Parathyroid adenoma (tissue), 2 donors: ENCODE data around the gene ATP5IF1.

ENCODE experiments used
- H2AFZ ChIP-seq: fragments of 300-600 bp; sonication (generic); one replicate; pipeline ENCODE4 v1.7.0; 2017; ENCODE audit warnings: antibody characterized with exemption, mild to moderate bottlenecking
- H3K27ac ChIP-seq: fragments of 300-600 bp; sonication (generic); one replicate; pipeline ENCODE4 v1.7.0; 2017
- H3K27me3 ChIP-seq: fragments of 300-600 bp; sonication (generic); one replicate; pipeline ENCODE4 v1.7.0; 2017; ENCODE audit warnings: low read length; ENCODE audit not compliant: control insufficient read depth, insufficient read depth
- H3K36me3 ChIP-seq: fragments of 300-600 bp; sonication (generic); one replicate; pipeline ENCODE4 v1.7.0; 2017; ENCODE audit warnings: low read length; ENCODE audit not compliant: control insufficient read depth, insufficient read depth
- H3K4me1 ChIP-seq: fragments of 300-600 bp; sonication (generic); one replicate; pipeline ENCODE4 v1.7.0; 2017; ENCODE audit warnings: control low read depth
- H3K4me2 ChIP-seq: fragments of 300-600 bp; sonication (generic); one replicate; pipeline ENCODE4 v1.7.0; 2017; ENCODE audit warnings: low read length
- H3K4me3 ChIP-seq: fragments of 300-600 bp; sonication (generic); one replicate; pipeline ENCODE4 v1.7.0; 2017; ENCODE audit warnings: low read depth, low read length
- H3K79me2 ChIP-seq: fragments of 300-600 bp; sonication (generic); one replicate; pipeline ENCODE4 v1.7.0; 2017; ENCODE audit warnings: control low read depth
- H3K9ac ChIP-seq: fragments of 300-600 bp; sonication (generic); one replicate; pipeline ENCODE4 v1.7.0; 2017; ENCODE audit warnings: mild to moderate bottlenecking
- H3K9me3 ChIP-seq: fragments of 300-600 bp; sonication (generic); one replicate; pipeline ENCODE4 v1.7.0; 2017; ENCODE audit warnings: low read length; ENCODE audit not compliant: control insufficient read depth
- TF ChIP-seq, protein P1 (sequence below): fragments of 300-600 bp; sonication (generic); IDR thresholded peaks from one replicate; pipeline ENCODE4 v1.7.0; 2017; ENCODE audit warnings: antibody characterized with exemption, mild to moderate bottlenecking
- donor health status: primary hyperparathyroidism.

ATP5IF1 gene

DNA sequence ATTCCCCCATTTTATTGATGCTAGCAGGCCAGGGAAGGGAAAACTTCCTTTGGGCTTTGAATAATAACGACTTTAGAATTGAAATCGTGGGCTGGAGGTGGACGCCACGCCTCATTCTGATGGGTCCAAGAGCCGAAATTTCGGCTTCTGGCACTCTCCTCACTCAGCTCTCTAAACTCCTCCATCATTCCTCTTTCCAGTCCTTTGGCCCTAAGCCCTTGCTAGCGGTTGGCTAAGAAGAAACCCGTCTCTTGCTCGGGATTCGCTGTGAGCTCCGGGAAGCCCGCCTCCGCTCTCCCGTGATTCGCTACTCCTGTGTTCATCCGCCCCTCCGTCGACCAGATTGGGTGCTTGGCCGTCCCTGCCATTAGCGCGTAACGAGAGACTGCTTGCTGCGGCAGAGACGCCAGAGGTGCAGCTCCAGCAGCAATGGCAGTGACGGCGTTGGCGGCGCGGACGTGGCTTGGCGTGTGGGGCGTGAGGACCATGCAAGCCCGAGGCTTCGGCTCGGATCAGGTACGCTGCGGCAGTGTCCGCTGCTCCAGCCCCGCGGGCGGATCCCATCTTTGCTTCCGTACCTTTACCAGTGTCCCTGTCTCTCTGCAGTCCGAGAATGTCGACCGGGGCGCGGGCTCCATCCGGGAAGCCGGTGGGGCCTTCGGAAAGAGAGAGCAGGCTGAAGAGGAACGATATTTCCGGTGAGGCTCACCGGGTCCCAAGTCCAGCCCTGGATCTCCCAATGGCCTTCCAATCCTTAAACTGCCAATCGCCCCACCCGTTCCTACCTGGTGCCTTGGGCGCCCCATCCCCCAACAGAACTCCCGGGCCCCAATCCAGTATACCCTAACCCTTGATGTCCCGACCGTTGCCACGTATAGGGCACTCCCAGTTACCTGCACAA, at the start of gene ATP5IF1:
Gene ATP5IF1 (plus strand): TSS at position 370 of the 901 bp plus-strand sequence. CDS start 60 bp downstream, at position 430.
- Histone ChIP-seq H3K4me2 (peak within 1 kb of the TSS; percentile 97), H3K4me1 (peaks cover 2% of the 10 kb centered on the region), H3K79me2 (peaks cover 7% of the 10 kb centered on the region), H3K27ac (peak within 1 kb of the TSS; percentile 94), H3K4me3 (peak within 1 kb of the TSS; percentile 99), H3K9me3 (no peaks in the 10 kb centered on the region), H3K36me3 (no peaks in the 10 kb centered on the region), H3K27me3 (no peaks in the 10 kb centered on the region), H2AFZ (peak within 1 kb of the TSS; percentile 88), H3K9ac (peak within 1 kb of the TSS; percentile 67)
- TF ChIP-seq, protein P1, sequence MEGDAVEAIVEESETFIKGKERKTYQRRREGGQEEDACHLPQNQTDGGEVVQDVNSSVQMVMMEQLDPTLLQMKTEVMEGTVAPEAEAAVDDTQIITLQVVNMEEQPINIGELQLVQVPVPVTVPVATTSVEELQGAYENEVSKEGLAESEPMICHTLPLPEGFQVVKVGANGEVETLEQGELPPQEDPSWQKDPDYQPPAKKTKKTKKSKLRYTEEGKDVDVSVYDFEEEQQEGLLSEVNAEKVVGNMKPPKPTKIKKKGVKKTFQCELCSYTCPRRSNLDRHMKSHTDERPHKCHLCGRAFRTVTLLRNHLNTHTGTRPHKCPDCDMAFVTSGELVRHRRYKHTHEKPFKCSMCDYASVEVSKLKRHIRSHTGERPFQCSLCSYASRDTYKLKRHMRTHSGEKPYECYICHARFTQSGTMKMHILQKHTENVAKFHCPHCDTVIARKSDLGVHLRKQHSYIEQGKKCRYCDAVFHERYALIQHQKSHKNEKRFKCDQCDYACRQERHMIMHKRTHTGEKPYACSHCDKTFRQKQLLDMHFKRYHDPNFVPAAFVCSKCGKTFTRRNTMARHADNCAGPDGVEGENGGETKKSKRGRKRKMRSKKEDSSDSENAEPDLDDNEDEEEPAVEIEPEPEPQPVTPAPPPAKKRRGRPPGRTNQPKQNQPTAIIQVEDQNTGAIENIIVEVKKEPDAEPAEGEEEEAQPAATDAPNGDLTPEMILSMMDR: no peak

DNA sequence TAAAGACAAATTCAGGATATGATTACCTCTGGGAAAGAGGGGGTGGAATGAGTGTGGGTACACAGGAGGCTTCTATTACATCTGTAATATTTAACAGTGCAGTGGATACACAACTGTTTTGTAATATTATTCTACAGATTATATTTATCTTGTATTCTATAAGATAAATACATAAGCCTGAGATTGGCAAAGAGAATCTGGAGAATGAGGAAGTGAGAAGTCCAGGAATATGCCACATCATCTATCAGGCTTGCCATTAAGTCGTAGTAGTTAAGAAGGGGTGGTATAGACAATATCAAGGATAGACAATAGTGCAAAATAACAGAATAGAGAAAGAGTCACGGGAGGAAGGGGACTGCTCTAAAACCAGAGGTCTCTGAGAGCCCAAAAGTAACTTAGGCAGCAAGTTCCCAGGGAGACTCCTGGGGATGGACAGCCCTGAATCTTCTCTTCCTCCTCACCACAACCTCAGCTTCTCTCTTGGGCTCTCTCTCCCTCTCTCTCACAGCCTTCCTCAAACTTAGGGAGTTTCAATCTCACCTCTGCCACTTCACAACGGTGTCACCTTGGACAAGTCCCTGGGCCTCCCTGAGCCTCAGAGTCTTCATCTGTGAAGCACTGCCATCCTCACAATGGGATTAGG, 45.5 kb upstream of the ATP5IF1 start:
- no peak overlapping the region for H3K4me3 ChIP-seq
- no peak overlapping the region for H3K9ac ChIP-seq
- H3K27me3 ChIP-seq: no peaks in the 10 kb centered on the region
- H3K79me2 ChIP-seq: no peaks in the 10 kb centered on the region
- no peaks in the 10 kb centered on the region for H3K36me3 ChIP-seq
- no peaks in the 10 kb centered on the region for H3K9me3 ChIP-seq
- no peaks in the 10 kb centered on the region for H3K4me1 ChIP-seq
- H2AFZ ChIP-seq: no peak overlapping the region
- no peak overlapping the region for H3K4me2 ChIP-seq
- no peak overlapping the region for H3K27ac ChIP-seq
- TF ChIP-seq, protein P1: no peak

DNA sequence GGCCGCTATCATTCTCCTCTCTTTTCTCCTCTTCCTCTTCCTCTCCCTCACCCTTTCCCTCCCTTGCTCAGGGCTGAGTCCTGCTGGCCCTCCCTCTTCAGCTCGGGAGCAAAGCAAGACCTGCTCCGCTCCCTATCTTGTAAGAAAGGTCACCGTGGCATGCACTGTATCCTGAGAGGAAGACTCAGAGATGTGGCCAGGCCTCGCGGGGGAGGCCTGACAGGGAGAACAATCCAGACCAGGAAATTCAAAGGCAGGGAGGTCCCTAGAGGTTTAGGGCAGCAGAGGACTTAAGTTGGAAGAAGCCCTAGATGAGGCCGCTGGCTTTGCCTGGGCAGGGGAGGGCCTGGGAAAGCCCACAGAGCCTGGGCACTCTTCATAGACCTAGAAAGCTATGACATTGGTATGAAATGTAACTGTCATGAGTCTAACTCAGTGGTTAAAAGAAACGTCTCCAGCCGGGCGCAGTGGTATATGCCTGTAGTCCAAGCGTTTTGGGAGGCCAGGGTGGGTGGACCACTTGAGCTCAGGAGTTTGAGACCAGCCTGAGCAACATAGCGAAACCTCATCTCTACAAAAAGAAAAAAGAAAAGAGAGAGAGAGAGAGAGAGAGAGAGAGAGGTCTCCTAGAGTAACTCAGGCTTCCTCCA, 44.8 kb upstream of the ATP5IF1 start:
- no peak overlapping the region for H3K27ac ChIP-seq
- H3K4me1 ChIP-seq: no peaks in the 10 kb centered on the region
- H3K27me3 ChIP-seq: no peaks in the 10 kb centered on the region
- no peaks in the 10 kb centered on the region for H3K36me3 ChIP-seq
- H2AFZ ChIP-seq: no peak overlapping the region
- TF ChIP-seq, protein P1: no peak
- H3K4me3 ChIP-seq: no peak overlapping the region
- no peak overlapping the region for H3K4me2 ChIP-seq
- no peak overlapping the region for H3K9ac ChIP-seq
- no peaks in the 10 kb centered on the region for H3K9me3 ChIP-seq
- no peaks in the 10 kb centered on the region for H3K79me2 ChIP-seq

- Histone ChIP-seq H3K4me1 (no peaks in the 10 kb centered on the region), H2AFZ (no peak overlapping the region), H3K36me3 (no peaks in the 10 kb centered on the region), H3K27ac (no peak overlapping the region), H3K79me2 (no peaks in the 10 kb centered on the region), H3K27me3 (no peaks in the 10 kb centered on the region), H3K4me3 (no peak overlapping the region), H3K4me2 (no peak overlapping the region), H3K9me3 (no peaks in the 10 kb centered on the region), H3K9ac (no peak overlapping the region)
- TF ChIP-seq, protein P1: no peak
These were observed 42.2 kb upstream of the ATP5IF1 start for GRCh38 chr1:28193701-28194161.
